Stimulated activated CD8-positive, alpha-beta memory T cell treated with anti-CD3 and anti-CD28 coated beads, Interleukin-2, amount 100 ng/mL, for 48 hours (primary cell): ENCODE results near the gene LONRF2.

Experiments
- DNase-seq, 2 donors: peaks; one replicate each; pipeline ENCODE4 v3.0.0-alpha.2; 2020; ENCODE audit warnings: low read depth in 2 of 2

Gene LONRF2

DNA sequence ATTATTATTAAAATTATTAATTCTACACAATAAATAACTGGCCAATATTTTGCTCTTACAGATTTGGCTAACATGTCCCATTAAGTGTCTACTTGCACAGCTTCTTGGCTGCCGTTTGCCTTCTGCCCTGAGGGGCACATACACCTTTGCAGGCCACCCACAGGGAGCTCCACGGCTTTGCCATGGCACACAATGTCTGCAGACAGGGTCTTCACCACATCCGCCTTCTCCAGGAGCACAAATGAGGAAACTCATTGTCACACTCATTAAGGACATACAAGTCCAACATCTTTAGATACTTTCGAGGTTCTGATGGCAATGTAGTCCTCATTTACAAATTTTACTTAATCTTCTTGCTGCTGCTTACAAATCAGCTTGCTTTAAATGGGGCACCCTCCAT, 45.6 kb downstream of the LONRF2 start:
- no peak for DNase-seq

DNA sequence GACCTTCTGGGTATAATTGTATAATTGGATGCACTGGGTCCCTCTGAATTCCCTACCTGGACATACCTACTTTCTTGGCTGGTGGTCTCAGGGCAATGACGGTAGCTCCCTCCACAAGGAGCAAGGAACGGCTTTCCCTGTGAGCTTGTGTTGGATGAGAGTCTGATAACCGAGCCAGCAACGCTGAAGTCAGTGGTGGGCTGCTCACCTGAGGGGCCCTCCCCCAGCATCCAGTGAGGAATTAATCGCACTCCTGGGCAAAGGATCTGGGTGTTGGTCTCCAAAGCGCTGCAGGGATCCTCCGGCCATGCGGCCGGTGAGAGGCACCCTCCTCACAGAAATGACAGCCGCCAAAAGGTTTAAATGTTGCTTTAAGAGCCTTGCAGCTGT, 47.1 kb downstream of the LONRF2 start:
- no peak for DNase-seq

DNA sequence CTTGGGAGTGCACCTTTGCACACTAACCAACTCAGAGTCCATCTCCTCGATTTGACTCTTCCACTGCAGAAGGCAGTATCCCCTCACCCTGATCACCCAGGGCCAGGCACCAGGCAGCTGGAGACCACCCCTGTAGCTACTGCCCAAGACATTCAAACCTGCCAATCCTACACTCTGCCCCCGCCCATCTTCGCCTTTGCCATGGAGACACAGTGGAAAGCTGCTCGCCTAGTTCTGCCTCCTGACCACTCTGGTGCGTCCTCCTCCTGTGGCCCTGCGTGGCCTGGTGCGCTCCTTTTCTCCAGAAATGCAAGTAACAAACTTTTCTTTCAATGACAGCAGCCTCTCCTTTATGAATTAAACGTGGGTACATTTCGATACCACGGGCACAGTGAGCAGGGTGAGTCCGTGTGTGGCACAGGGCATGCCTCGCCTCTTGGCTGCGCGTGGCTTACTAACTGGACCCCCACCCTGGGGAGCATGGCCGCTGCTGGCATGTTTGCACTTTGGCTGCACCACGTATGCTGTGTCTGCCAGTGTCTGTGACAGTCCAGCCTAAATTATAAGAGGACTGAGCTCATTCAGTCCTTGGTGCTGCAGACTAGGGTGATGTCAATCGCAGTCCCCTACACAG, 47.6 kb downstream of the LONRF2 start:
- DNase-seq, result no peak

DNA sequence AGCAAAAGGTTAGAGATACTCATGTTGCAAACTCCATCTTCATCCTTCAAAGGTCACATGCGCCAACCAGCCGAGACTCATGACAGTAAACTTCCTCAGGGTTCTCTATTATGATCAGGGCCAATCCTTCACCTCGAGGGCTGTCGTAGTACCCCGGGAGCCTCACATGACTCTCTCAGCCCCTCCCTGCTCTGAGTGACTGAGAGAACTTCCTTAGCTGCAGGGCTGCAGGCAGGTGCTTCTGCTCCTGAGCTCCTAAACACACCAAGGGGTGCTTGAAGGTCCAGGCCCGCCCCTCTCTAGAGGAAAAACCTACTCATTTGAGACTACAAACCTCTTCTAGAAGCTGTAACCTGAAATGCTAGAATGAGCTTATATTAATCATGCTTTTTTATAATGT, 48.2 kb downstream of the LONRF2 start:
- DNase-seq, result no peak

DNA sequence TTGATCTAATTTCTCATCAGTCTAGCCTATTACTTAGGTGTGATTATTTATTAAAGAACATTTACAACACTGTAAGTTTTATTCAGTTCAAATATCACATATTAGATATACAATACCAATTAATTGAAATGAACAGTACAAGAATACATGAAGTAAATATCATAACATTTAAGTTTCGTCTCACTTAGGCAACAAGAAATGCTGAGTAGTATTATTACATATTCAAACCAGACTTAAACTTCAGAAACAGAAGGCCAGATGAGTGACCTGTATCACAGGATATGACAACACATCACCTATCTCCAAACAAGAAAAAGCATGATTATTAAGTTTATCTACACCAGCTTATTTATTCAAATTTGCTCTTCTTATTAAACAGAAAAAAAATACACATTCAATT, 48.9 kb downstream of the LONRF2 start:
- no peak for DNase-seq

DNA sequence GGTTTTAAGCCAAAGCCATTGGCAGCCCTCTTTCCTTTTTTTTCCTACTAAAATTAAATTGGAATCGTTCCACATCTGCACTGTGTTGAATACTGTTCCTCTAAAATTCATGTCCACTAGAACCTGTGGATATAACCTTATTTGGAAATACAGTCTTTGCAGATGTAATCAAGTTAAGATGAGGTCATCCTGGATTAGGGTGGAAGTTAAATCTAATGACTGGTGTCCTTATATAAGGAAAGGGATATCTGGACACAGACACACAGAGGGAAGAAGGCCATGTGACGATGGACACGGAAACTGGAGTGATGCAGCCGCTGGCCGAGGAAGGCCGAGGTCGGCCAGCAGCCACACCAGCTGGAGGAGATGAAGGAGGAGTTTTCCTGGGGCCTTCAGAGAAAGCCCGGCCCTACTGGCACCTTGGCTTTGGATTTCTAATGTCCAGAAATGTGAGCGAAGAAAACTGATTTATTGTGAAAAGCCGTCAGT, 49.4 kb downstream of the LONRF2 start:
- no peak for DNase-seq

DNA sequence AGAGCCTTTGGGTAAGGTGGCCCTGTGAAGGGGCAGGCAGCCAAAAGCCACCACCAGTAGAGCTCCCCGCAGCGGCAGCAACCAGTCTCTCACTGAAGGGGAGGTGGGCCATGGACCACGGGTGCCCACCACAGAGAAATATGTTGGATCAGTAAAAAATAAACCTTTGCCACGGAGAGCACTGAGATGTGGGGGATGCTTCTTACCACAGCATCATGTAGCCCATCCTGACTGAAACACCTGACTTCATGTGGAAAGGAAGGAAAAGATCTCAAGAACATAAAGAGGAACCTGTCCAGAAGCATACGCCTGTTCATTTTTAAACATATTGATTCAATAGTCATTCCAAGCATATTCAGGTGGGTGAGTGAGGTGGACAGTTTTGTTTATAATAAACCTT, 51.1 kb downstream of the LONRF2 start:
- no peak for DNase-seq

DNA sequence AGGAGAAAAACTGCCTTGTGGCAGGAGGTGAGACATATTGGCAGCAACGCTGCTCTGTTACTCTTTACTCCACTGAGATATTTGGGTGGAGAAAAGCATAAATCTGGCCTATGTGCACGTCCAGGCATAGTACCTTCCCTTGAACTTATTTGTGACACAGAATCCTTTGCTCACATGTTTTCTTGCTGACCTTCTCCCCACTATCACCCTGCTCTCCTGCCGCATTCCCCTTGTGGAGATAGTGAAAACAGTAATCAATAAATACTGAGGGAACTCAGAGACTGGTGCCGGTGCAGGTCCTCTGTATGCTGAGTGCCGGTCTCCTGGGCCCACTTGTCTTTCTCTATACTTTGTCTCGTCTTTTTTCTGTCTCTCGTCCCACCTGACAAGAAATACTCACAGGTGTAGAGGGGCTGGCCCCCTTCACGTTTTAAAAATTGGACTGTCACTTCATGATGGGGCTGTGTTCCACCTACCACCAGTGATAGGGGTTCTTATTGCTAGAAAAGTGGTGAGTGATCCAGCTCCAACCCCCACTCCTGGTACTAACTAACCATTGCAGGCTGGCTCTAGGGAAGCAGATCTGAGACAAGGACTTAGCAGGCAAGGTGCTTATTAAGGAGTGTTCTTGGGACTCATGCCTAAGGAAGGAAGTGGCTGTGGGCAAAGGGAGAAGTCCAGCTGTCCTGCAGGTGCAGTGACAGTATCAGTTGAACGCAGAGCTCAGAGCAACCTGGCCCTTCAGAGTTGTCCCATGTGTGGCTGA, 51.7 kb downstream of the LONRF2 start:
- no peak for DNase-seq

DNA sequence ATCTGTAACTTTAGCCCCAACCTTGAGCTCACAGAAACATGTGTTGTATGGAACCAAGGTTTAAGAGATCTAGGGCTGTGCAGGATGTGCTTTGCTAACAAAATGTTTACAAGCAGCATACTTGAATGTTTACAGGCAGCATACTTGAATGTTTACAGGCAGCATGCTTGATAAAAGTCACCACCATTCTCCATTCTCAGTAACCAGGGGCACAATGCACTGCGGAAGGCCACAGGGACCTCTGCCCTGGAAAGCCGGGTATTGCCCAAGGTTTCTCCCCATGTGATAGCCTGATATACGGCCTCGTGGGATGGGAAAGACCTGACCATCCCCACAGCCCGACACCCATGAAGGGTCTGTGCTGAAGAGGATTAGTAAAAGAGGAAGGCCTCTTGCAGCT, 52.4 kb downstream of the LONRF2 start:
- no peak for DNase-seq

DNA sequence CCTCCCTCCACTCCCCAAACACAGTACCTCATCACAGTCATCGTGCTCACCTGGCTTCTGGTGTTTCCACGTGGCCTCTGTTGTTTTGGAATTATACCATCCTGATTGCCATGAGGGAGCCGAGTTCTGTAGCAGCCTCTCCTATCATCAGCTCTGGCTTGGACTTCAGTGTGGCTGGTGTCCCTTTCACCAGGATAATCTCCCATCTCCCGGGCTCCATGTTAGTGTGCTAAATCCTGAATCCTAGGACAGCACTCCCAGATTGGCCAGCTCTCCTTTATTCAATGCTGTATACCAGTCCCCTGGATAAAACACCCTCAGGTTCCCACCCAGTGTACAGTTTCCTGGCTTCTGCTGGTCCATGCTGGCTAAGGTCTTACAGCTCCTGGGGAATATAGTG, 53.3 kb downstream of the LONRF2 start:
- no peak for DNase-seq

DNA sequence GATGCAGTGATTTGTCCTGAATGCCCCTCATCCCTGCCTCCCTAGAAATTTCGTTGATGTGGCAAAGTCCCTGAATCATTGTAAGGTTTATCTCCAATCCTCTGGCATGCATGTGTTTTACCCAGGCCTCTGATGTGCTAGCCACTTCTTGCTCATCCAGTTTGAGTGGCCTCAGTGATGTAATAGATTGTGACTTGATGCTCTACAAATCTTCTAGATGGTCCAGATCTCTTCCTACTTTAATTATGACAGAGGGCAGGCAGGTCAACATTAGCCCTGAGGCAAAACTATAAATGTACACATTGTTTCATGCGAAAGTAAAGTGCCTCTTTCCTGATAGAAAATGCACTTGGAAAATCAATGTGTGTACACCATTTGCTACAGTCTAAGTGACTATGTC, 54.5 kb downstream of the LONRF2 start:
- DNase-seq, result no peak

DNA sequence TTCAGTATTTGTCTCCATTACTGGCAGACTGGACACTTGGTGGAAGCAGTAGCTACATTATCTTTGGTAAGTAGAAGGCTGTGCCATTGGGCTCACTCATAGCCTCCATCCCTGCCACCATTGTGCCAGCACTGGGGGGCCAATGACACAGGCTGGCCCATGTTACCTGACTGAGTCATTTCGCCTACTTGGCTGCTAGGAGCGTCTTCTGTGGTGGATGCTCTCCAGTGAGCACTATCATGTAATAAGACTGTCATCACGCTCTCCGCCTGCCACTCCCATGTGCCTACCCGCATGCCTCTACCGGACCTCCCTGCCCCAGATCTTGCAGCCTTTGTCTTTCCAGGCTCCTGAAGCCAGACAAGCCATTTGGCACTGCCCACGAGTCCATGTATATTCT, 56.2 kb downstream of the LONRF2 start:
- no peak for DNase-seq

DNA sequence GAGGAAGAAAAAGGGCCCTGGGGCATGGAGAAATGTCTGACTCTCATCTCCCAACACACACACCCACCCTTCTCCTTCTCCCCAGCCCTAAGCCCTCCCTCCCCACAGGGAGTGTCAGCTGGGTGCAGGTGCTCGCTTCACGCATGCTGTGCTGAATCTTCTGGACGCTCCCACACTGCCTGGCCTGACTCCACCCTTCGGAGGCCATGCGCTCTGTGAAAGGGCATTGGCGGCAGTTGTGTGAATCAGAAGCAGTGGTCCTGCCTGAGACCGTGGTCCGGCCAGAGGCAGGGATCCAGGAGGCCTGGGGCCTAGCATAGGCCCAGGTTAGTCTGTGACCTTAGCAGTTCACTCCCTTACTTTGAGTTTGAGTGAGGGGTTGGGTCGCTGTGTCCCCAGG, 57.1 kb downstream of the LONRF2 start:
- no peak for DNase-seq

DNA sequence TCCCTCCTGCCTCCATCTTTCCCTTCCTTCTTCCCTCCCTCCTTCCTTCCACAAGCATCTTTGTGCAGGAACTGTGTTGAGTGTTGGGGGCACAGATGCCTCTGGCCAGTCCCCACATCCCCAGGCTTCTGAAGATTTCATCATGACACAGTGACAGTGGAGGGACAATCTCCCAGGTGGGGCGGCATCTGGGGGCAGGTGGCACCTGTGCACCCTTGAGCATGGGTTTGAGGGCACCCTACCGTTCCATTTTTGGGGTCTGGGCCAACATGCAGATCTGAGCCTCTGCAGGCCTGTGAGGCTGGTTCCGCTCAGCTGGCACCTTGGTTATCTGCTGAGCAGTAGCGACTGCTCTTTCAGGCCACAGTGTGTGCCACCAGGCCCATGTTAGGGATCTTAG, 57.6 kb downstream of the LONRF2 start:
- DNase-seq, result no peak

DNA sequence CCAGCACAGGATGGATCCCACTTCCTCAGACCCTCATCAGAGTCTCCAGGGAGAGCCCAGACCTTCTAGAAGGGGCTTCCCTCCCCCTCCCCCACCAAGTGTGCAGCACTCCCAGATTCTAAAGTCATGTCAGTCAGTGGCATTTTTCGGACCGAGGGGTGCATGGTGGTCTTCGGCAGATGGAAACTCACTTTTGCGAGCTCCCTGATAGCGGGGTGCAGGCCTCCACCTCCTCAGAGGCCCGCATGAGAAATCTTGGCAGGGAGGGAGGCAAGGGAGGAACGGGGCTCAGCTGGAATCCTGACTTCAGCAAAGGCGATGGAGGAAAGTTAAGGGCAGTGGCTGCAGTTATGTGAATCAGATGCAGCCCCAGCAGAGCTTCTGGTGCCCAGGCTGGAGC, 58.2 kb downstream of the LONRF2 start:
- DNase-seq, result no peak

DNA sequence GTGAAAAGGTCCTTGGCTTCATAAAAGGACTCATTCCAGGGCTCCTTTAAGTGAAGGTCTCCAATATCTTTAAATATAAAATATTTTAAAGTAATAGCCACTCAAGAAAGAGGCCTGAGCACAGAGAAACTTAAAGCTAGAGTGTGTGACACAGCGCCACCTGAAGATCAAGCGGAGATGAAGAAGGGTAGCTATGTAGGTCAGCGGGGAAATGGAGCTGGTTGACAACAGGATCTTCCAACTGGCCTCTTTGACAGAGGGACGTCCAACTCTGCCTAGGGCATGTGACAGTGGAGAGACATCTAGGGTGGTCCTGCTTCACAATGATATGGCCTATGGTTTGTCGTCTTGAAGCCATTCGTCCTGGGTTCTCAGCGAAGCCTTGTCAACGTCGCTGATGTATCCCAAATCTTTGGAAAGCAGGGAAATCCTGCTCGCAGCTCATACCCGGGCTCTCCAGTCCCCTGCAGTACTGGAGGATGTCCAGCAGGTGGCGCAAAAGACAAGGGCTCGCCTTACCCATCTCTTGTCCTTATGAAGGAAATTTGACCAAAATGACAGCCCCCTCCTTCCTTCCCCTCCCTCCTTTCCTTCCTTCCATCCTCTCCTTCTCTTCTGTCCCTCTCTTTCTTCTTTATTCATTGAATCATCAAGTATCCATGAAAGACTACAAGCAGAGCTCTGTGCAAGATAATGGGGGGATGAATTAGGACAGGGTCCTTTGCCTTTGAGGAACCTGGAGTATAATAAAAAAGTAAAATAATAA, 59.6 kb downstream of the LONRF2 start:
- DNase-seq, result peak; percentile 29 to 34

DNA sequence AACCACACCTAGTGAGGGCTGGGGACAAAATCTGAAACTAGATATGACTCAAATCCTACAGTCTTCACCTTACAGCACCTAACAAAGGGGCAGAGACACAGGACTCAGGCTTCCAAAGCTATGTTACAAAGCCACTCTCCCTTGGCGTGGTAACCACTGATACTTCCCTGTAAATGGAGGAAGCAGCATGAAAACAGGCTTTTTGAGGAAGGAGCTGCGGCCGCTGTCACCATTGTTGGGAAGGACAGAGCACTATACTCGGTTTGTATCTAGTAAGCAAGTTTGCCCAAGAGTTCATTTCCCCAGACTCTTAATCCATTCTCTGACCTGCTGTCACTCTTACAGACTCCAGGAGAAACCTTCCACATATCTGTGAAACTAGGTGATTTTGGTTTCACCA, 60.3 kb downstream of the LONRF2 start:
- no peak for DNase-seq

DNA sequence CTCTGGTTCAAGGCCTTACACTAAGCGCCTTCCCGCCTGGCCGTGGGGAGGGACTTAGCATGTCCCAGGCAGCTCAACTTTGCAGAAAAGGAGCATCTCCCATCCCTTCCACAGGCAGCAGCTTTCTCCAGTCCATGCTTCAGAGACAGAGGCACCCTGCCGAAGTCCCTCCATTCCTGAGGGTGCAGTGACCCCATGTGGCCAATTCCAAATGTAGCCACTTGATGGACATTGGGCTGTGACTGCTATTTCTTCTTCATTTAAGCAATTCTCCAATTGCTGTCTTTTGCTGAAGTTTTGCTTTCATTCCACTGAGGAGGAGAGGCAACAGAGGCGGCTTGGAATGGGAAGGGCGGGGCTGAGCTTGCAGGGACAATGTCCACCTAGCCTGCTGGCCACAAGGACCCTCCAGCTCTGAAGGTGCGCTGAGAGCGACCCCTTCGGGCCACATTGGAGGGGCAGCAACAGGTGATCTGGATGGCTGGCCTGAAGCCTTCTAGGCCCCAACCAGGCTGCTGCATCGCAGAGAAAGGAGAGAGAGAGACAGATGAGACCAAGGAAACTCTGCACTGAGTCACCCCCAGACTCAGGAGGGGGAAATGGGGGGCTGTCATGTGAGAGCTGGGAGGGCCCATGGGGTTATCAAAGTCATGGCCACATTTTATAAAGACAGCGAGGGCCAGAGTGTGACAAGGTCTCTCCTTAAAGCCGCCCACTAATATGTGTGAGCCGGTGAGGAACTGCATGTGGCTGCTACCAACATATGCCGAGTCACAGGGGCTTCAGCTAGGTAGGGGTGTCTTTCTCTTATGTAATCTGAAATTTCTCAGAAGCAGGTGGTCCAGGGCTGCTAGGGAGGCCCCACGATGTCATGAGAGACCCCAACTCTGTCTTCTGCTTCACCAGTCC, 61.3 kb downstream of the LONRF2 start:
- DNase-seq, result peak in 1 of 2 donors; percentile 17

DNA sequence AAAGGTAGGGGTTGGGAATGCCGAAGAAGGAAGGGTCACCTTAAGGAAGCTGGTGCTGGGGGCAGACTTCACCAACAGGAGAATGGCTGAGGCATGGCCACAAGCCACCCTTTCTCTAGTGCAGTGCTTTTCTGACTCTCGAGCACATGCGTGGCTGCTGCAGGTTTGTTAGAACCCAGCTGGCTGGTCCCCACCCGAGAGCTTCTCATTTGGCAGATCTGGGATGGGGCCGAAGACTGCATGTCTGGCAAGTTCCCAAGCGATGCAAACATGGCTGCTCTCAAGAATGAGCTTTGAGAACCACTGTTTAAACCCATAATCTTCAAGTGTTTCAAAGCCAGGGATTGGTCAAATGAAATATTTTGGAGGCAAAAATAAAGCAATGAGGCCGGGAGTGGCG, 63.2 kb downstream of the LONRF2 start:
- no peak for DNase-seq

DNA sequence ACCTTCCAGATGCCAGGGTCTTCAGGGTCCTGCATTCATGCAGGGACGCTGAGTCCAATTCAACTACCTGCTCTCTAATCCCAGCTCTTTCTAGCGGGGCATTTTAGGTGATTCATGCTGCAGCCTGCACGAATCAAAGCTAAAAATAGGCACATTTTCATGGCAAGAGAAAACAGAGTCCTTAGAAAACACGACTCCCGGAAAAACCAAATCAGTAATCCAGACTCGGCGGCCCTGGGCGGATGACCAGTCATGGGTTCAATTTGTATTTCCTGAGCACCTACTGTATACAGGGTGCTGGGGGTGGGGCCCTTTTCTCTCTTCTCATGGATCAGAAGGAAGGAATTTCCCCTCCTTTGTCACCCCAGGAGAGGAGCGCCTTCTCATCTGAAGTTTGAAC, 64.4 kb downstream of the LONRF2 start:
- DNase-seq, result no peak

DNA sequence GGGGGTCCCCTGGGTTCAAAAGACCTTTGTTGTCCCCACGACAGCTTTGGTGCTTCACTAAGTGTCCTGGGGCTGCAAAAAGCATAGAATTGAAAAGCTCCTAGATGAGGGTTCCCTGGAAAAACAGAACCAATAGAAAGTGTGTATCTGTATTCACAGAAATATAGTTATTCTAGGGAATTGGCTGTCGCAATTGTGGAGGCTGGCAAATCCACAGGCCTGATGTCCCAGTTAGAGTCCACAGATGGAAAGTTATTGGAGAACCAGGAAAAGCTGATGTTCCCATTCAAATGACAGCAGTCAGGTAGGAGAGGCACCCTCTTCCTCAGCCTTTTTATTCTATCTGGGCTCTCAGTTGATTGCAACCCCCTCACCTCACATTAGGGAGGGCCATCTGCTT, 65.5 kb downstream of the LONRF2 start:
- no peak for DNase-seq

DNA sequence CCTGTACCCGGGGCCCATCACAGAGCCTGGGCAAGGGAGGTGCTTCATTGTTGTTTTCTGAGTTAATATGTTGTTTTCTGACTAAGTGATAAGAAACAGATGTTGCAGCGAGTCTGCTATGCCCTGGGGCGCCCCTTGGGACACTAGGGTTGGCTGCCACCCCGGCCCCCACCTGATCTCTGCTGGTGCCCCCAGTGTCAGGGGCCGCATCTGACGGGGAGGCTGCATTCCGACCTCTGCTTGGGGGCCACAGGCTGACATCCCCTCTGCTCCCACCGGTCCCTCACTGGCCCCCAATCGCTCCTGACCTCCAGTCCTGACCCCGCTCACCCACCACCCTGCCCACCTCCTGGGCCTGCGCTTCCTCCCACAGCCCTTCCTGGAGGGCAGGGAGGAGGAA, 65.9 kb downstream of the LONRF2 start:
- no peak for DNase-seq
